ENCODE data around the gene TBC1D20. TPM values are rescaled to one million over a fixed set of nuclear protein-coding genes. Genes with fewer than 3 reads are reported as not detected.

The TBC1D20 gene
- total and polyA plus RNA-seq, 2 donors (not counting 3 experiments of a cell fraction or from before 2014, with no cell fraction given): 34.3 to 36.1 TPM

GRCh38 chr20:401682-402495 is 60.4 kb downstream of the TBC1D20 start:
- TF ChIP-seq MYC (IDR thresholded peaks at IDR 0.05; ENCODE audit: low read depth, low read length) (no peak), GATA2 (IDR thresholded peaks at IDR 0.05; ENCODE audit: insufficient read depth, insufficient read length, low read depth, low read length) (no peak), FOS (IDR thresholded peaks at IDR 0.05; ENCODE audit: borderline replicate concordance, insufficient read depth, low read length) (no peak), JUN (IDR thresholded peaks at IDR 0.05; ENCODE audit: borderline replicate concordance, insufficient read depth, insufficient read length, low read depth) (no peak), EZH2 (IDR thresholded peaks at IDR 0.05; ENCODE audit: borderline replicate concordance, low read depth, low read length, severe bottlenecking) (no peak), CTCF (IDR thresholded peaks at IDR 0.05; ENCODE audit: extremely low read depth in 1 of 2, insufficient read depth in 1 of 2, low read depth in 1 of 2, low read length in 2 of 2) (no peak), POLR2A (IDR thresholded peaks at IDR 0.05; ENCODE audit: low read depth, low read length) (no peak), POLR2AphosphoS5 (IDR thresholded peaks at IDR 0.05; ENCODE audit: insufficient read depth, low read depth, low read length) (no peak)
- TF ChIP-seq, protein P1, sequence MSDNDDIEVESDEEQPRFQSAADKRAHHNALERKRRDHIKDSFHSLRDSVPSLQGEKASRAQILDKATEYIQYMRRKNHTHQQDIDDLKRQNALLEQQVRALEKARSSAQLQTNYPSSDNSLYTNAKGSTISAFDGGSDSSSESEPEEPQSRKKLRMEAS (IDR thresholded peaks at IDR 0.05; ENCODE audit: insufficient read depth, insufficient read length): no peak
- FAIRE-seq (no peak), DNase-seq (ENCODE audit: low read depth, low spot score) (no peak)
- Histone ChIP-seq H3K9me3 (replicated peaks; ENCODE audit: control insufficient read depth, insufficient read depth, low read length) (no peaks in the 10 kb centered on the region), H4K20me1 (replicated peaks; ENCODE audit: control insufficient read depth, extremely low read depth, insufficient read depth, low read length) (no peaks in the 10 kb centered on the region), H3K27me3 (ENCODE audit: control insufficient read depth in 2 of 2, insufficient read depth in 2 of 2, low read length in 2 of 2) (no peaks in the 10 kb centered on the region), H2AFZ (ENCODE audit: low read depth, low read length) (no peak overlapping the region), H3K27ac (ENCODE audit: insufficient read depth, low read depth, low read length) (no peak overlapping the region), H3K9ac (replicated peaks; ENCODE audit: extremely low read depth, insufficient read depth, low read length) (no peak overlapping the region), H3K4me2 (ENCODE audit: insufficient read depth, low read length) (no peak overlapping the region), H3K4me3 (replicated peaks in 1 of 3; ENCODE audit: insufficient read depth in 1 of 3, low read depth in 1 of 3, low read length in 3 of 3) (no peak overlapping the region), H3K4me1 (ENCODE audit: control insufficient read depth, extremely low read depth, insufficient read depth, low read length) (no peaks in the 10 kb centered on the region), H3K79me2 (ENCODE audit: control insufficient read depth, insufficient read depth, low read length) (no peaks in the 10 kb centered on the region), H3K36me3 (ENCODE audit: control insufficient read depth in 2 of 2, extremely low read depth in 1 of 2, insufficient read depth in 2 of 2, low read length in 2 of 2) (peaks cover 3 to 7% of the 10 kb centered on the region in 2 experiments), H3K9me1 (replicated peaks; ENCODE audit: control insufficient read depth, extremely low read depth, insufficient read depth, low read length) (no peaks in the 10 kb centered on the region)
- dilution Hi-C loops (cut with MboI; ENCODE audit: extremely low pct_ligation_motif_present, low sequenced_read_pairs) (no loop called here), intact Hi-C loops (cut with micrococcal nuclease) (no loop called here)
- no TSS peak for BruUV-seq (replicated peaks)
- POLR2A ChIA-PET: interaction anchor here (0.7 kb wide), 1 partner anchor 11 kb away, joined by 11 read pairs; no protein-coding TSS in a partner anchor
- CTCF ChIA-PET: interaction anchor here (1.3 to 1.5 kb wide), 2 partner anchors 30 kb away, joined by 3 to 6 read pairs; no protein-coding TSS in a partner anchor
